ENCODE data around the gene KCNK13.

Gene KCNK13

GRCh38 chr14:90137807-90138206 lies 76.0 kb downstream of the KCNK13 start:
- no peak for DNase-seq

GRCh38 chr14:90139199-90139598 lies 77.4 kb downstream of the KCNK13 start:
- no peak for DNase-seq

- no peak for DNase-seq
Observed at GRCh38 chr14:90140298-90140955, 78.6 kb downstream of the KCNK13 start.

GRCh38 chr14:90140956-90141316 lies 79.1 kb downstream of the KCNK13 start:
- DNase-seq: no peak

- DNase-seq: no peak
Observed at GRCh38 chr14:90153429-90153828, 91.6 kb downstream of the KCNK13 start.

- no peak for DNase-seq
Observed at GRCh38 chr14:90154110-90154509, 92.3 kb downstream of the KCNK13 start.

- no peak for DNase-seq
Observed at GRCh38 chr14:90159146-90159545, 97.4 kb downstream of the KCNK13 start.

- no peak for DNase-seq
Observed at GRCh38 chr14:90159688-90160087, 97.9 kb downstream of the KCNK13 start.

GRCh38 chr14:90161129-90161528 lies 99.3 kb downstream of the KCNK13 start:
- no peak for DNase-seq

GRCh38 chr14:90168425-90169105 lies 106.8 kb downstream of the KCNK13 start:
- DNase-seq: no peak

- no peak for DNase-seq
Observed at GRCh38 chr14:90175631-90176030, 113.8 kb downstream of the KCNK13 start.

GRCh38 chr14:90177539-90178189 lies 115.9 kb downstream of the KCNK13 start:
- no peak for DNase-seq

- DNase-seq: no peak
Observed at GRCh38 chr14:90179357-90179756, 117.6 kb downstream of the KCNK13 start.

GRCh38 chr14:90179809-90180779 lies 118.3 kb downstream of the KCNK13 start:
- no peak for DNase-seq

GRCh38 chr14:90184094-90184493 lies 122.3 kb downstream of the KCNK13 start:
- no peak for DNase-seq

GRCh38 chr14:90184571-90185266 lies 122.9 kb downstream of the KCNK13 start:
- DNase-seq: no peak

- DNase-seq: no peak
Observed at GRCh38 chr14:90188588-90188987, 126.8 kb downstream of the KCNK13 start.

- DNase-seq: no peak
Observed at GRCh38 chr14:90191154-90191553, 129.4 kb downstream of the KCNK13 start.

- no peak for DNase-seq
Observed at GRCh38 chr14:90191585-90191984, 129.8 kb downstream of the KCNK13 start.

- no peak for DNase-seq
Observed at GRCh38 chr14:90193925-90194324, 132.1 kb downstream of the KCNK13 start.

GRCh38 chr14:90194706-90195105 lies 132.9 kb downstream of the KCNK13 start:
- no peak for DNase-seq

- DNase-seq: no peak
Observed at GRCh38 chr14:90198541-90199060, 136.8 kb downstream of the KCNK13 start.

Measured in activated CD4-positive, alpha-beta T cell treated with anti-CD3 and anti-CD28 coated beads for 1 hour (primary cell).